Smooth muscle cell (in vitro differentiated cells): ENCODE results near the gene VWF. TPM values are rescaled to one million over a fixed set of nuclear protein-coding genes. Genes with fewer than 3 reads are reported as not detected.
A peak's percentile ranks its signal among the peaks of the same experiment; 100 is the strongest.

Source experiments
- DNase-seq: peaks from one replicate; lab custom pipeline; 2025; ENCODE audit not compliant: unreplicated experiment; lab: John Stamatoyannopoulos, UW
- H2AFZ ChIP-seq: fragments of 200-600 bp; sonication (generic); 2 replicates; pipeline ENCODE4 v1.6.0; 2016; ENCODE audit warnings: antibody characterized with exemption, low read depth, mild to moderate bottlenecking
- H3F3A ChIP-seq: fragments of 200-600 bp; sonication (generic); 2 replicates; pipeline ENCODE4 v1.6.0; 2017; ENCODE audit warnings: antibody characterized with exemption, low read depth
- H3K27ac ChIP-seq: fragments of 200-600 bp; sonication (generic); 2 replicates; pipeline ENCODE4 v1.5.1; 2016; ENCODE audit warnings: low read depth, mild to moderate bottlenecking
- H3K27me3 ChIP-seq: fragments of 200-600 bp; sonication (generic); 2 replicates; pipeline ENCODE4 v1.6.1; 2016; ENCODE audit warnings: low read depth, mild to moderate bottlenecking
- H3K36me3 ChIP-seq: fragments of 200-600 bp; sonication (generic); 2 replicates; pipeline ENCODE4 v1.5.1; 2016; ENCODE audit warnings: low read depth
- H3K4me1 ChIP-seq: fragments of 200-600 bp; sonication (generic); 2 replicates; pipeline ENCODE4 v1.5.1; 2016; ENCODE audit warnings: low read depth
- H3K4me2 ChIP-seq: fragments of 200-600 bp; sonication (generic); 2 replicates; pipeline ENCODE4 v1.6.0; 2016; ENCODE audit warnings: mild to moderate bottlenecking
- H3K4me3 ChIP-seq: fragments of 200-600 bp; sonication (generic); 2 replicates; pipeline ENCODE4 v1.5.1; 2016; ENCODE audit warnings: mild to moderate bottlenecking
- H3K79me2 ChIP-seq: fragments of 200-600 bp; sonication (generic); 2 replicates; pipeline ENCODE4 v1.6.0; 2016; ENCODE audit warnings: low read depth, mild to moderate bottlenecking
- H3K9ac ChIP-seq: fragments of 200-600 bp; sonication (generic); 2 replicates; pipeline ENCODE4 v1.6.0; 2016; ENCODE audit warnings: low read depth
- H3K9me3 ChIP-seq: fragments of 200-600 bp; sonication (generic); replicated peaks from 2 replicates; pipeline ENCODE4 v1.5.1; 2016; ENCODE audit warnings: low read depth
- H4K20me1 ChIP-seq: fragments of 200-600 bp; sonication (generic); 2 replicates; pipeline ENCODE4 v1.6.0; 2016; ENCODE audit warnings: low read depth
- WGBS: methylation state at CpG from one replicate; pipeline ENCODE4 v1.1.7; 2016; ENCODE audit warnings: low lambda C conversion rate; 5-methylcytosine and 5-hydroxymethylcytosine counted together
- polyA plus RNA-seq: library from polyadenylated mRNA; unstranded; fragments of >200 nt; fragmentation: Nextera tagmentation; extraction: Ambion mirVana; gene quantifications from 2 replicates; pipeline ENCODE4 v1.2.1, GENCODE V29; 2016
- total RNA-seq: library from RNA; depleted of rRNA; stranded (reverse); fragments of >200 nt; gene quantifications from 2 replicates; pipeline ENCODE4 v1.2.3, GENCODE V29; 2014
- TF ChIP-seq, protein P1 (sequence below): fragments of 200-600 bp; sonication (generic); IDR thresholded peaks from 2 replicates; pipeline ENCODE4 v1.5.1; 2017; ENCODE audit warnings: borderline replicate concordance, mild to moderate bottlenecking, antibody characterized with exemption; ENCODE audit not compliant: insufficient read depth, poor library complexity, severe bottlenecking

Gene VWF
- total and polyA plus RNA-seq, 2 experiments from 2014 or later = 0.19 TPM; not detected in 1

DNA sequence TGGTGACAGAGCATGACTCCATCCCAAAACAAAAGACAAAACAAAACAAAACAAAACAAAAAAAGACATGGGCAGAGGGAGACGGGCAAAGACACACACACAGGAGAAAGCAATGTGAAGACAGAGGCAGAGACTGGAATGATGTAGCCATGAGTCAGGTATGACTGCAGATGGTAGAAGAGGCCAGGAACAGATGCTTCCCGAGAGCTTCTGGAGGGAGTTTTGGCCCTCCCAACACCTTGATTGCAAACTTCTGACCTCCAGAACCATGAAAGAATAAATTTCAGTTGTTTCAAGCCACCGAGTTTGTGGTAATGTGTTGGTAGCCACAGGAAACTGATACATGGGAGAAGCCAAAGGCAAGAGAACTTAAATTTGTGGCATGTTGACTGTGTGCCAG, 27.1 kb downstream of the VWF start:
- H3K36me3 ChIP-seq = no peaks in the 10 kb centered on the region
- WGBS = 65% methylated on average over 3 of the region's 3 CpGs
- H2AFZ ChIP-seq = peak overlapping the region; percentile 11
- H3F3A ChIP-seq = no peaks in the 10 kb centered on the region
- H3K4me2 ChIP-seq = no peak overlapping the region
- no peaks in the 10 kb centered on the region for H3K4me1 ChIP-seq
- no peaks in the 10 kb centered on the region for H3K79me2 ChIP-seq
- no peak overlapping the region for H3K9ac ChIP-seq
- no peaks in the 10 kb centered on the region for H3K9me3 ChIP-seq
- TF ChIP-seq, protein P1, sequence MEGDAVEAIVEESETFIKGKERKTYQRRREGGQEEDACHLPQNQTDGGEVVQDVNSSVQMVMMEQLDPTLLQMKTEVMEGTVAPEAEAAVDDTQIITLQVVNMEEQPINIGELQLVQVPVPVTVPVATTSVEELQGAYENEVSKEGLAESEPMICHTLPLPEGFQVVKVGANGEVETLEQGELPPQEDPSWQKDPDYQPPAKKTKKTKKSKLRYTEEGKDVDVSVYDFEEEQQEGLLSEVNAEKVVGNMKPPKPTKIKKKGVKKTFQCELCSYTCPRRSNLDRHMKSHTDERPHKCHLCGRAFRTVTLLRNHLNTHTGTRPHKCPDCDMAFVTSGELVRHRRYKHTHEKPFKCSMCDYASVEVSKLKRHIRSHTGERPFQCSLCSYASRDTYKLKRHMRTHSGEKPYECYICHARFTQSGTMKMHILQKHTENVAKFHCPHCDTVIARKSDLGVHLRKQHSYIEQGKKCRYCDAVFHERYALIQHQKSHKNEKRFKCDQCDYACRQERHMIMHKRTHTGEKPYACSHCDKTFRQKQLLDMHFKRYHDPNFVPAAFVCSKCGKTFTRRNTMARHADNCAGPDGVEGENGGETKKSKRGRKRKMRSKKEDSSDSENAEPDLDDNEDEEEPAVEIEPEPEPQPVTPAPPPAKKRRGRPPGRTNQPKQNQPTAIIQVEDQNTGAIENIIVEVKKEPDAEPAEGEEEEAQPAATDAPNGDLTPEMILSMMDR = no peak
- no peak overlapping the region for H3K4me3 ChIP-seq
- no peaks in the 10 kb centered on the region for H3K27me3 ChIP-seq
- H4K20me1 ChIP-seq = no peaks in the 10 kb centered on the region
- DNase-seq = no peak
- no peak overlapping the region for H3K27ac ChIP-seq

GRCh38 chr12:6096527-6096926, 27.9 kb downstream of the VWF start:
- no peak for DNase-seq
- Histone ChIP-seq H4K20me1 (no peaks in the 10 kb centered on the region), H3K4me2 (no peak overlapping the region), H3F3A (no peaks in the 10 kb centered on the region), H3K9ac (no peak overlapping the region), H3K27ac (no peak overlapping the region), H3K36me3 (no peaks in the 10 kb centered on the region), H3K4me1 (no peaks in the 10 kb centered on the region), H3K4me3 (no peak overlapping the region), H3K79me2 (no peaks in the 10 kb centered on the region), H3K27me3 (no peaks in the 10 kb centered on the region), H3K9me3 (no peaks in the 10 kb centered on the region), H2AFZ (no peak overlapping the region)
- 84% methylated on average over 3 of the region's 3 CpGs for WGBS
- TF ChIP-seq, protein P1 = no peak

DNA sequence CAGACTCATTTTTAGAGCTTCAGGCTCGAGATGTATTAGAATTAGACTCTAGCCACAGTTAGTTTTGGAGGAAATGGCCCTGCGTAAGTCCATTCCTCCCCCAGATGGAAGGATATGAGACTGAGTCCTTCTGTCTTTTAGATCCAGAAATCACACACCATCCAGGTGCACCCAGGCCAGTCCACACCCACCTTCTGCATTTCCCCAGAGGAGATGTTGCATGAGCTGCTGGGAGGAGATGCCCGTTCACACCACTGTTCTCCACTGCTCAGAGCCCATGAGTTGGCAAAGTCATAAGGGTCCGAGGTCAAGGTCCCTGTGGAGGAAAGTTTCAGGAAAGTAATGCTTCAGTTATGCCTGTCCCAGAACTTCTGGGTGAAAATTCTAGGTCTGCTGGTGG, 29.2 kb downstream of the VWF start:
- Histone ChIP-seq H3K27ac (no peak overlapping the region), H2AFZ (no peak overlapping the region), H3K9me3 (no peaks in the 10 kb centered on the region), H3K4me2 (no peak overlapping the region), H3K4me3 (no peak overlapping the region), H3K36me3 (no peaks in the 10 kb centered on the region), H3K79me2 (no peaks in the 10 kb centered on the region), H3F3A (no peaks in the 10 kb centered on the region), H3K27me3 (no peaks in the 10 kb centered on the region), H3K9ac (no peak overlapping the region), H4K20me1 (no peaks in the 10 kb centered on the region), H3K4me1 (no peaks in the 10 kb centered on the region)
- DNase-seq = no peak
- TF ChIP-seq, protein P1 = no peak
- 94% methylated on average over 4 of the region's 4 CpGs for WGBS

GRCh38 chr12:6093764-6094163, 30.7 kb downstream of the VWF start:
- H3K27ac ChIP-seq = peak overlapping the region; percentile 51
- no peaks in the 10 kb centered on the region for H3K36me3 ChIP-seq
- H3K4me2 ChIP-seq = peak overlapping the region; percentile 64
- no peak overlapping the region for H3K4me3 ChIP-seq
- H3K9ac ChIP-seq = no peak overlapping the region
- H4K20me1 ChIP-seq = no peaks in the 10 kb centered on the region
- no peaks in the 10 kb centered on the region for H3F3A ChIP-seq
- no peaks in the 10 kb centered on the region for H3K27me3 ChIP-seq
- no peaks in the 10 kb centered on the region for H3K9me3 ChIP-seq
- H3K4me1 ChIP-seq = peaks cover 7% of the 10 kb centered on the region
- no peaks in the 10 kb centered on the region for H3K79me2 ChIP-seq
- H2AFZ ChIP-seq = no peak overlapping the region
- DNase-seq = no peak
- TF ChIP-seq, protein P1 = no peak
- 96% methylated on average over 2 of the region's 2 CpGs for WGBS
